Ascending aorta (tissue), 2 donors: ENCODE measurements around the gene MSI2. TPM values are rescaled to one million over a fixed set of nuclear protein-coding genes. Genes with fewer than 3 reads are reported as not detected.

ENCODE experiments used
- DNase-seq, 2 donors: peaks; one replicate each; pipeline ENCODE4 v3.0.0-alpha.2; 2019; ENCODE audit warnings: low spot score in 2 of 2
- H3K27ac ChIP-seq, 2 donors: fragments of 200-600 bp; sonication (generic); one replicate each; pipeline ENCODE4 v1.5.1; 2016 to 2017; ENCODE audit warnings: mild to moderate bottlenecking in 1 of 2
- H3K27me3 ChIP-seq: fragments of 200-600 bp; sonication (generic); one replicate; pipeline ENCODE4 v1.5.1; 2017
- H3K36me3 ChIP-seq, 2 donors: fragments of 200-600 bp; sonication (generic); one replicate each; pipeline ENCODE4 v1.5.1; 2016
- H3K4me1 ChIP-seq, 2 donors: fragments of 200-600 bp; sonication (generic); one replicate each; pipeline ENCODE4 v1.5.1; 2016 to 2017; ENCODE audit warnings: mild to moderate bottlenecking in 1 of 2
- H3K4me3 ChIP-seq, 2 donors: fragments of 200-600 bp; sonication (generic); one replicate each; pipeline ENCODE4 v1.5.1; 2016 to 2017; ENCODE audit warnings: mild to moderate bottlenecking in 1 of 2
- H3K9me3 ChIP-seq, 2 donors: fragments of 200-600 bp; sonication (generic); one replicate each; pipeline ENCODE4 v1.5.1; 2016
- intact Hi-C: fragments of 100-400 bp; cut with DNase I; formaldehyde crosslinking; loops from one replicate; pipeline ENCODE4 v1.15.1; 2023
- total RNA-seq: library from RNA; depleted of rRNA; stranded (reverse); fragments of >200 nt; gene quantifications from one replicate; pipeline ENCODE4 v1.1.0, GENCODE V29; 2016
- TF ChIP-seq, protein P1 (sequence below), 3 experiments: fragments of 200-600 bp in 2 of 3; fragments of 450-650 bp in 1 of 3; sonication (generic) in 2 of 3; IDR thresholded peaks; one replicate each; pipeline ENCODE4 v1.5.1; 2016 to 2019; ENCODE audit warnings: antibody characterized with exemption in 3 of 3, mild to moderate bottlenecking in 1 of 3, moderate library complexity in 1 of 3

MSI2 gene
- total RNA-seq, 1 donor from 2014 or later, result 11.7 TPM

DNA sequence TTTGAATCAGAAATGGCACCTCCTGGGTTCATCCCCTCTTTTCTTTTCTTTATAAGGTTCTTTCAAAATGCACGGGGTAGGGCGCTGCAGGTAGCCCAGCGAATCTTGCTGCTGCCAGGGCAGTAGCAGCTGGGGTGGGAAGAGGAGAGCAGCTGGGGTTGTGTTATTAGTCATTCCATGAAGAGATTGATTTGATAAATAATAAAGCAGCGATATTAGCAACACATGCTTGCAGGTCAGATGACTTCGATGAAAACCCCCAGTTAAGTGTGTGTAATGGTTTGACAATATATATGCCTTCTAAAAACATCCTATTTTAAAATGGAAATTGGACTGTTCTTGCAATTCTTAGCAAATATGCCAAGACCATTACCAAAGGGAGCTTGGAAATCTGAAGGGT, 288.1 kb downstream of the MSI2 start:
- intact Hi-C loops, result loop anchor here (5.0 kb wide), 1 partner anchor 287 kb away; the partner anchor contains the start of gene MSI2
- Histone ChIP-seq H3K36me3 (no peaks in the 10 kb centered on the region), H3K27ac (no peak overlapping the region), H3K4me1 (peaks cover 0 to 13% of the 10 kb centered on the region in 2 donors), H3K27me3 (no peaks in the 10 kb centered on the region), H3K9me3 (no peaks in the 10 kb centered on the region), H3K4me3 (no peak overlapping the region)
- TF ChIP-seq, protein P1, sequence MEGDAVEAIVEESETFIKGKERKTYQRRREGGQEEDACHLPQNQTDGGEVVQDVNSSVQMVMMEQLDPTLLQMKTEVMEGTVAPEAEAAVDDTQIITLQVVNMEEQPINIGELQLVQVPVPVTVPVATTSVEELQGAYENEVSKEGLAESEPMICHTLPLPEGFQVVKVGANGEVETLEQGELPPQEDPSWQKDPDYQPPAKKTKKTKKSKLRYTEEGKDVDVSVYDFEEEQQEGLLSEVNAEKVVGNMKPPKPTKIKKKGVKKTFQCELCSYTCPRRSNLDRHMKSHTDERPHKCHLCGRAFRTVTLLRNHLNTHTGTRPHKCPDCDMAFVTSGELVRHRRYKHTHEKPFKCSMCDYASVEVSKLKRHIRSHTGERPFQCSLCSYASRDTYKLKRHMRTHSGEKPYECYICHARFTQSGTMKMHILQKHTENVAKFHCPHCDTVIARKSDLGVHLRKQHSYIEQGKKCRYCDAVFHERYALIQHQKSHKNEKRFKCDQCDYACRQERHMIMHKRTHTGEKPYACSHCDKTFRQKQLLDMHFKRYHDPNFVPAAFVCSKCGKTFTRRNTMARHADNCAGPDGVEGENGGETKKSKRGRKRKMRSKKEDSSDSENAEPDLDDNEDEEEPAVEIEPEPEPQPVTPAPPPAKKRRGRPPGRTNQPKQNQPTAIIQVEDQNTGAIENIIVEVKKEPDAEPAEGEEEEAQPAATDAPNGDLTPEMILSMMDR (IDR thresholded peaks at IDR 0.05), result no peak
- DNase-seq, result no peak

DNA sequence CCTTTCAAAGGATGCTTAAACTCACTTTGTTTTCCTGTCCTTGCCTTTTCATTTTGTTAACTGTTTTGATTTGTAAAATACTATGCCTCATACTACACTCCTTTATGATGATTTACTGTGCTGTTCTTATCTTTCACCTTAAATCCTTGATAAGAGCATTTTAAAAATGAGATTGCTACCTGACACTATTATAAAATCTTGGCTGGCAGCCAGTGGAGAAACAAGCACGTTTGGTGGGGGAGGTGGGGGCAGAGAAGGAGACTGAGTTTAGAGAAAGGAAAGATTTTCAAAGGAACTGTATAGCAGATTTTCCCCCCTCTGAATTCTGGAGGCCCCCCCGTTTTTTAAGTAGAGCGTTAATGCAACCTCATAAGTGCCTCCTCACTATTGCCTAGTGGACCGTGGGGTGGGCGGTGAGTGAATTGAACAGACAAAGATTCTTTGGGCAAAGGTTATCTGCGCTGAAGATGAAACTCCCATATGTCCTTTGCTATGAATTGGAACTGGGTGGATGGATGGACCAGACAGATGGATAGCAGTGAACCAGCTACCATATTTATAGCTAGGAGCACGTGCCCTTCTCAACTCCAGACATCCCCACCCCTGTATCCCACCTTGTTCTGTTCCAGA, 288.6 kb downstream of the MSI2 start:
- Histone ChIP-seq H3K4me3 (no peak overlapping the region), H3K36me3 (no peaks in the 10 kb centered on the region), H3K4me1 (peaks cover 0 to 13% of the 10 kb centered on the region in 2 donors), H3K27me3 (no peaks in the 10 kb centered on the region), H3K27ac (no peak overlapping the region), H3K9me3 (no peaks in the 10 kb centered on the region)
- intact Hi-C loops, result loop anchor here (5.0 kb wide), 1 partner anchor 288 kb away; the partner anchor contains the start of gene MSI2
- no peak for DNase-seq
- TF ChIP-seq, protein P1 (IDR thresholded peaks at IDR 0.05), result no peak

DNA sequence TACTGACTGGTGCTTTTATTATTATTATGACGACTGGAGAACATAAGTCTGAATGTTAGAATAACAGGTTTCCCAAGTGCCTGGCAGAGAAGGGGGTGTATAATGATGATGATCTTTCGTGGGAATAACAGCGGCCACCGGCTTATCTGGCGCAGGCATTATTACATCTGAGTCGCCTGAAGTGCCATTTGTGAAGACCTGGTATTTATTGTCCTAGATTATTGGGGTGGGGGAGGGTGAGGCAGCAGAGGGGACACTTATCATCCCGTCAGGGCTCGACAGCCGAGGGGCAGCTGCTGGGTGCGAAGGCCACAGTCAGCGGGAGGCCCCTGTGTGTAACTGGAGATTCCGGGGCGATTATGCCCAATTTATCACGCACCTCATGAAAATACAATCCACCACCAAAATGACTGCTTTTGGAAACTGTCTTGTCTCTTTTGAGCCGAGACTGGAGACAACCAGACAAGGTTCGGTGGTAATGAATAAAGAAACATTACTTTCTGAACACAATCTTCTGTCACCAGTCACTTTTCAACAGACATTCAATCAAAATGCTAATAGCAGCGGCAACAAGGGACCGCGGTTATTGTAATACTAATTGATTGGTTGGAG, 289.5 kb downstream of the MSI2 start:
- H3K4me3 ChIP-seq, result no peak overlapping the region
- H3K9me3 ChIP-seq, result no peaks in the 10 kb centered on the region
- DNase-seq, result no peak
- TF ChIP-seq, protein P1 (IDR thresholded peaks at IDR 0.05), result no peak
- intact Hi-C loops, result no loop called here
- H3K36me3 ChIP-seq, result no peaks in the 10 kb centered on the region
- no peak overlapping the region for H3K27ac ChIP-seq
- H3K4me1 ChIP-seq, result peaks cover 0 to 10% of the 10 kb centered on the region in 2 donors
- H3K27me3 ChIP-seq, result no peaks in the 10 kb centered on the region

GRCh38 chr17:57548421-57549410, 292.4 kb downstream of the MSI2 start:
- Histone ChIP-seq H3K27ac (peak overlapping the region in 1 of 2 donors; percentile 4), H3K27me3 (no peaks in the 10 kb centered on the region), H3K36me3 (no peaks in the 10 kb centered on the region), H3K9me3 (no peaks in the 10 kb centered on the region), H3K4me1 (peaks cover 0 to 18% of the 10 kb centered on the region in 2 donors), H3K4me3 (no peak overlapping the region)
- TF ChIP-seq, protein P1 (IDR thresholded peaks at IDR 0.05), result no peak
- DNase-seq, result no peak
- intact Hi-C loops, result no loop called here

DNA sequence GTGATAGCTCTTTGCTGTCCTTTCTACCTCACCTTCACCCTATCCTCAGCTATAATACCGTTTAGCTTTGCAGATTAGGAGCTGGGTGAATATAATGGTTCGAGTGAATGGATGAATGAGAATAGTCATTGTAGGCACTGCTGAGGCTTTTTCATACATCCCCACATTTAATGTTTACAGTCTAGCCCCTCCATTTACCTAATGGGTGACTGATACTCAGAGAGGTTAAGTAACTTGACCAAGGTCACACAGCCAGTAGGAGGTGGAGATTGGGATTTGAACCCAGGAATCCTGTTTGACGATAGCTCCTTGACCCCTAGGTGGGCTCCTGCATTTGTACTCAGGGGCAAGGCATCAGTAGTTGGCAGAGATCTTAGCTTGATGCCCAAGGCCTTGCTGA, 293.1 kb downstream of the MSI2 start:
- no peaks in the 10 kb centered on the region for H3K36me3 ChIP-seq
- TF ChIP-seq, protein P1 (IDR thresholded peaks at IDR 0.05), result no peak
- no peaks in the 10 kb centered on the region for H3K9me3 ChIP-seq
- H3K4me1 ChIP-seq, result peaks cover 0 to 20% of the 10 kb centered on the region in 2 donors
- intact Hi-C loops, result no loop called here
- no peaks in the 10 kb centered on the region for H3K27me3 ChIP-seq
- no peak overlapping the region for H3K27ac ChIP-seq
- DNase-seq, result no peak
- no peak overlapping the region for H3K4me3 ChIP-seq
